ENCODE measurements around the gene ZNF467. TPM values are rescaled to one million over a fixed set of nuclear protein-coding genes. Genes with fewer than 3 reads are reported as not detected.

The ZNF467 gene
- total RNA-seq, 1 donor from 2014 or later: 0.17 TPM

- H3K9me3 Mint-ChIP-seq: no peaks in the 10 kb centered on the region
- no peak overlapping the region for H3K4me3 Mint-ChIP-seq
- no peaks in the 10 kb centered on the region for H3K79me2 ChIP-seq (ENCODE audit: low read depth)
- no peaks in the 10 kb centered on the region for H3K9me3 ChIP-seq (ENCODE audit: low read depth)
- DNase-seq (ENCODE audit: low spot score): no peak
- H3K4me2 ChIP-seq: no peak overlapping the region
- no peak overlapping the region for H2AFZ ChIP-seq (replicated peaks)
- no peak overlapping the region for H3K27ac Mint-ChIP-seq
- H3K9ac ChIP-seq: no peak overlapping the region
- H3K36me3 Mint-ChIP-seq: no peaks in the 10 kb centered on the region
- peaks cover 3% of the 10 kb centered on the region for H3K27me3 Mint-ChIP-seq (ENCODE audit: insufficient read depth, low read depth)
- H3K4me1 ChIP-seq: no peaks in the 10 kb centered on the region
- no peak for TF ChIP-seq CTCF (IDR thresholded peaks at IDR 0.05)
- no peak for TF ChIP-seq EZH2phosphoT487 (IDR thresholded peaks at IDR 0.05)
- TF ChIP-seq EZH2 (IDR thresholded peaks at IDR 0.05): no peak
- no peaks in the 10 kb centered on the region for H3K4me1 Mint-ChIP-seq
- H3K36me3 ChIP-seq: no peaks in the 10 kb centered on the region
- H3K27ac ChIP-seq: no peak overlapping the region
- no peaks in the 10 kb centered on the region for H3K27me3 ChIP-seq
- no peak overlapping the region for H3K4me3 ChIP-seq
- H4K20me1 ChIP-seq (ENCODE audit: low read depth): no peaks in the 10 kb centered on the region
- no peaks in the 10 kb centered on the region for H3F3A ChIP-seq (ENCODE audit: low read depth)
These were observed 34.9 kb upstream of the ZNF467 start for GRCh38 chr7:149808311-149808710.

GRCh38 chr7:149806726-149807125 lies 33.3 kb upstream of the ZNF467 start:
- Histone ChIP-seq H3K27ac (no peak overlapping the region), H3K79me2 (ENCODE audit: low read depth) (no peaks in the 10 kb centered on the region), H4K20me1 (ENCODE audit: low read depth) (no peaks in the 10 kb centered on the region), H3K9me3 (ENCODE audit: low read depth) (no peaks in the 10 kb centered on the region), H3K4me1 (no peaks in the 10 kb centered on the region), H2AFZ (replicated peaks) (no peak overlapping the region), H3K4me2 (no peak overlapping the region), H3K27me3 (no peaks in the 10 kb centered on the region), H3K4me3 (no peak overlapping the region), H3K9ac (no peak overlapping the region), H3K36me3 (no peaks in the 10 kb centered on the region), H3F3A (ENCODE audit: low read depth) (no peaks in the 10 kb centered on the region)
- Mint-ChIP-seq H3K27me3 (ENCODE audit: insufficient read depth, low read depth) (peaks cover 3% of the 10 kb centered on the region), H3K4me1 (no peaks in the 10 kb centered on the region), H3K27ac (no peak overlapping the region), H3K9me3 (no peaks in the 10 kb centered on the region), H3K36me3 (no peaks in the 10 kb centered on the region), H3K4me3 (no peak overlapping the region)
- no peak for TF ChIP-seq CTCF (IDR thresholded peaks at IDR 0.05)
- no peak for TF ChIP-seq EZH2phosphoT487 (IDR thresholded peaks at IDR 0.05)
- no peak for TF ChIP-seq EZH2 (IDR thresholded peaks at IDR 0.05)
- no peak for DNase-seq (ENCODE audit: low spot score)

- H3F3A ChIP-seq (ENCODE audit: low read depth): no peaks in the 10 kb centered on the region
- H3K4me3 ChIP-seq: no peak overlapping the region
- H3K36me3 ChIP-seq: no peaks in the 10 kb centered on the region
- H3K79me2 ChIP-seq (ENCODE audit: low read depth): no peaks in the 10 kb centered on the region
- H3K9me3 Mint-ChIP-seq: no peaks in the 10 kb centered on the region
- no peak overlapping the region for H2AFZ ChIP-seq (replicated peaks)
- no peaks in the 10 kb centered on the region for H3K9me3 ChIP-seq (ENCODE audit: low read depth)
- no peak overlapping the region for H3K27ac ChIP-seq
- no peaks in the 10 kb centered on the region for H3K27me3 Mint-ChIP-seq (ENCODE audit: insufficient read depth, low read depth)
- no peak overlapping the region for H3K9ac ChIP-seq
- no peaks in the 10 kb centered on the region for H4K20me1 ChIP-seq (ENCODE audit: low read depth)
- no peak for DNase-seq (ENCODE audit: low spot score)
- no peaks in the 10 kb centered on the region for H3K36me3 Mint-ChIP-seq
- H3K4me1 Mint-ChIP-seq: peaks cover 3% of the 10 kb centered on the region
- peak overlapping the region; percentile 17 for H3K27ac Mint-ChIP-seq
- no peak overlapping the region for H3K4me3 Mint-ChIP-seq
- no peaks in the 10 kb centered on the region for H3K27me3 ChIP-seq
- H3K4me1 ChIP-seq: no peaks in the 10 kb centered on the region
- no peak overlapping the region for H3K4me2 ChIP-seq
- TF ChIP-seq EZH2phosphoT487 (IDR thresholded peaks at IDR 0.05): no peak
- TF ChIP-seq EZH2 (IDR thresholded peaks at IDR 0.05): no peak
- TF ChIP-seq CTCF (IDR thresholded peaks at IDR 0.05): no peak
These were observed 30.7 kb upstream of the ZNF467 start for GRCh38 chr7:149804106-149804505.
